ENCODE measurements around the gene SH3BP2.

The SH3BP2 gene

GRCh38 chr4:2817701-2818350 lies 24.9 kb downstream of the SH3BP2 start:
- in situ Hi-C loops (cut with MboI; ENCODE audit: low sequenced_read_pairs) = no loop called here

GRCh38 chr4:2818351-2818939 lies 25.6 kb downstream of the SH3BP2 start:
- in situ Hi-C loops (cut with MboI; ENCODE audit: low sequenced_read_pairs) = no loop called here

GRCh38 chr4:2819244-2820215 lies 26.6 kb downstream of the SH3BP2 start:
- in situ Hi-C loops (cut with MboI; ENCODE audit: low sequenced_read_pairs) = no loop called here

DNA sequence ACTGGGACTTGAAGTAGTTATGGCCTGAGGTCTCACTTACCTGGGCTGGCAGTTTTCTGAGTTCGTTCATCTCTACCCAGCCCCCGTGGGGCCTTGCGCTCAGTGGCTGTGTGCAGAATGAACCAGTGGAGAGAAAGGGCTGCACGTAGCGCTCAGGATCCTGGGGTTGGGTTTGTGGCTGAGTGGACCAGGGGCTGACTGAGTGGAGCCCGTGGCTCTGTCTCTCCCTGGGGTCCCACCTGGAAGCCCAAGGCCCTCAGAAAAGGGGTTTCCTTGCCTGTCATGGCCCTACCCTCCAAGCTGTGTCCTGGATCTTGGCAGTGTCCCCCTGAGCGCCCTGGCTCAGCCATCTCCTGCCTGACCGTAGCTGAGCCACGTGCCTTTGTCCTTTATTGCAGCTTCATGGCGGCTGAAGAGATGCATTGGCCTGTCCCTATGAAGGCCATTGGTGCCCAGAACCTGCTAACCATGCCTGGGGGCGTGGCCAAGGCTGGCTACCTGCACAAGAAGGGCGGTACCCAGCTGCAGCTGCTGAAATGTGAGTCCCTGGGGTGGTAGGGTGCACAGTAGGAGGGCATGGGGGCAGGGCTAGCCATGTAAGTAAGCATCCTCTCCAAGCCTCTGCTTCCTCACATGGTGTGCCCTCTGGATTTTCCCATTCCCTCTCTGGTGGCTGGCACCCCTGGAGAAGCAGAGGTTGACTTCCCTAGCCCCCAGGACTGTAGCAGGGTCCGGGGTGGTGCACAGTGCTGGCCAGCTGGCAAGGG lies 27.5 kb downstream of the SH3BP2 start:
- in situ Hi-C loops (cut with MboI; ENCODE audit: low sequenced_read_pairs) = no loop called here

DNA sequence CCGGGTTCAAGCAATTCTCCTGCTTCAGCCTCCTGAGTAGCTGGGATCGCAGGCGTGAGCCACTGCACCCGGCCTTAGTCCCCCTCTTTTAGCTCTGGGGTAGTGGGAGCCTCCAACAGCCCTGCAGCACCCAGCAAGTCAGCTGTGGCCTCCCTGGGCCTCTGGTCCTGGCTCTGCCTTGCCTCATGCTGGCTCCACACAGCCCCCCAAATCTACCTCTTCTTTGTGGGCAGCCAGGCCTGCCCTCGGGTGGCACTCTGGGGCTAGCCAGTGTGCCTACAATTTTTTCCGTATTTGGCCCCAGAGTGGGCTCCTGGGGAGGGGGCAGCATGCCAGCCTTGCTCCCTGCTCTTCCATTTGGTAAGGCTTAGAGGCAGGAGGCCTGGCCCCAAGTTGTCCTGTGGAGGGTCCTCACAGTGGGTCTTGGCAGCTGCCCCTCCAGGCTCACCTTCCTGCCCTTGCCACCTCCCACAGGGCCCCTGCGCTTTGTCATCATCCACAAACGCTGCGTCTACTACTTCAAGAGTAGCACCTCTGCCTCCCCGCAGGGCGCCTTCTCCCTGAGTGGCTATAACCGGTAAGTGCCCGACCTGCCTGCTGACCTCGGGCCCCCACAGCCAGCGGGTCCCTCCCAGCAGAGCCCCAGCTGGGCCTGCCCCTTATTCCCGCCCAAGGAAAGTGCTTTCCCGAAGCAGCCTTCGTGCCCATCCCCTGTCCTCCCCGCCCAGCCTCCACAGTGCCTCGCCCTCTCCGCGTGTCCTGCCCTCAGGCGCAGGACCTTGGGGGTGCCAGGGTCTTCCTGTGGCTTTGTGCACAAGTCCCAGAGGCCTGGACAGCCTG lies 29.8 kb downstream of the SH3BP2 start:
- in situ Hi-C loops (cut with MboI; ENCODE audit: low sequenced_read_pairs) = no loop called here

DNA sequence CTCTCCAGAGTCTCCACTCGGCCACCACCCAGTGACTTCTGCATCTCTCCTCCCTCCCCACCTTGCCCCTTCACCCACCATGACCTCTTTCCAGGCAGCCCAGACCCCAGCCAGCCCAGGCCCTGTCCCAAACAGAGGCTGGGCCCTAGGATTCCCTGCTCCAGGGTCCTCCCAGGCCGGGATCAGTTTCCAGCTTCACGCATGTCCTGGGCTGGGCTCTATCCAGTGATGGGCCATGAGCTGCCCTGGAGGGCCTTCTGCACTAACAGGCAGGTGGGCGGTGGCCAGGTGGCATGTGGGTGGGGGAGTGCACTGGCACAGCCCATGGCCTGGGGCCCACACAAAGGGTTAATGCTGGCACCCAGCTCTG lies 30.4 kb downstream of the SH3BP2 start:
- in situ Hi-C loops (cut with MboI; ENCODE audit: low sequenced_read_pairs) = no loop called here

DNA sequence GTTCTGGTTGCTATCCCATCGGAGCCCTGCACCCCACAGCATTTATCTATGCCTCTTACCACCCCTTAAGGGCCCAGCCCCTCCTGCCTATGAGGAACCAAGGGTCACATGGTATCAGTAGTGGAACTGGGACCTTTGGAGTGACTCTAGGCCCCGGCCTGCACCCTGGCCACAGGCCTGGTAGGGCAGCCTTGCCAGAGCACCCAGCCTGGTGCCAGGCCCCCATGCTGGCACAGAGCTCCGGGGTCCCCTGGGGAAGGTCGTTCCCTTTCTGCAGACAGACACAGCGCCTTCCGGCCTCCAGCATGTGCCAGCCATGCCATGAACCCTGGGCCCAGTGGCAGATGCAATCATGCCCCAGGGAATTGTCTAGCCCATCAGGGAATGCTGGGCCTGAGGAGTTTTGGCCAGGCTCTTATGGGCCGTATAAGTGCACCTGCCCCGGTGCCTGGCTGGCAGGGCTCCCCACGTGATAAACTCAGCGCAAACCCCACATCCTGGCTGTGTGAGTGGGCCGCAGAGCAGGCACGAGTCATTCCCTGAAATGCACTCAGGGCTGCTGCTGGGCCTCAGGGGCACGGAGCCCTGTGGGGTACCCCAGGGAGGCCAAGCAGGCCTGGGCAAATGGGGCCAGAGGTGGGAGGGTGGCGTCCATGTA lies 30.9 kb downstream of the SH3BP2 start:
- in situ Hi-C loops (cut with MboI; ENCODE audit: low sequenced_read_pairs) = no loop called here

GRCh38 chr4:2824329-2824835 lies 31.5 kb downstream of the SH3BP2 start:
- in situ Hi-C loops (cut with MboI; ENCODE audit: low sequenced_read_pairs) = no loop called here

- in situ Hi-C loops (cut with MboI; ENCODE audit: low sequenced_read_pairs) = no loop called here
Measured at GRCh38 chr4:2824836-2825381, 32.0 kb downstream of the SH3BP2 start.

- in situ Hi-C loops (cut with MboI; ENCODE audit: low sequenced_read_pairs) = no loop called here
Measured at GRCh38 chr4:2825740-2826139, 32.9 kb downstream of the SH3BP2 start.

DNA sequence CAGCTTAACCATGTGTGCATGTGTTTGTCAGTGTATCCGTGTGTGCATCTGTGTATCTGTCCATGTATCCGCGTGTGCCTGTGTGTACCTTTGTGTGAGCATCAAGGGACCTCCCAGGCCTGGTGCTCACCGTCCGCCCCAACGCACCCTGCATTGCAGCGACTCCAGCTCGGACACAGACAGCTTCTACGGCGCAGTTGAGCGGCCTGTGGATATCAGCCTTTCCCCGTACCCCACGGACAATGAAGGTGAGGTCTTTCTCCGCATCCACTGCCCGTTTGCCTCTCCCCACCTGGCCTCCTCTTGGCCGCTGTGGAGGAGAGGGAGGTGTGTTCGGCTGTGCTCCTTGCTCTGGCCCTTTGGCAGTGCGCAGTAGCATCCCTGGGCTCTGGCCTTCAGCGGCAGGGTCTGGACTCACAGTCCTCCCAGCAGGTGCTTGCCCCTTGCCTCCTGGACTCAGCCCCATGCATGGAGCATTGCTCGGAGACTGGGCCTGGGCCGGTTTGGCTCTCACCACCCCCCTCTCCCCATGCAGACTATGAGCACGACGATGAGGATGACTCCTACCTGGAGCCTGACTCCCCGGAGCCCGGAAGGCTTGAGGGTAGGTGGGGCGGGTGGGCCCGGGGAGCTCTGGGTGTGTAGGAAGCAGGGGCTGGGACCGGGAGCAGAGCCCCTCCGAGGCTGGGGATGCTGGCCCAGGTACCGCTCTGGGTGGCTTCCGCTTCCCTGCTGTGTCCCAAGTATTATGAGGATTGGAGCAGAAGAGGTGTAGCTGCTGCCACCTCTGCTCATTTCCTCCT lies 34.4 kb downstream of the SH3BP2 start:
- in situ Hi-C loops (cut with MboI; ENCODE audit: low sequenced_read_pairs) = no loop called here

- in situ Hi-C loops (cut with MboI; ENCODE audit: low sequenced_read_pairs) = no loop called here
Measured at GRCh38 chr4:2827874-2828751, 35.2 kb downstream of the SH3BP2 start.

DNA sequence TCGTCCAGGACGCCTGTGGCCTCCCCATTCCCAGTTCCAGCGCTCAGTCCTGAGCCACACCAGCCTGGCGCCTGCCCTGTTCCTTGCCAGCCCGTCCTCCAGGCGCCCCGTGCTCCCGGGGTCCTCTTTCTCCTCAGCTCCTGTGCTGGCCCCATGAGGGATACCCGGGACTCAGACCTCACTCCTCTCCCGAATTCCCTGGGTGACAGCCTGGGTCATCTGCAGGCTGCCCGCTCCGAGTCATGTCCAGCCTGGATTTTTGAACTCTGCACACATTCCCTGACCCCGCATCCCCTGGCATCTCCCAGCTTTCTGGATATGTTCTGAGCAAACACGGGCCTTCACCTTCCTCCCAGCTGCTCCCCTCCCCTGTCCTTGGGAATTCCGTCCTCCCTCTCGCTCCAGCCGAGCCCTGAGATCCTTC lies 35.9 kb downstream of the SH3BP2 start:
- in situ Hi-C loops (cut with MboI; ENCODE audit: low sequenced_read_pairs) = no loop called here

- in situ Hi-C loops (cut with MboI; ENCODE audit: low sequenced_read_pairs) = no loop called here
Measured at GRCh38 chr4:2829321-2829932, 36.5 kb downstream of the SH3BP2 start.

DNA sequence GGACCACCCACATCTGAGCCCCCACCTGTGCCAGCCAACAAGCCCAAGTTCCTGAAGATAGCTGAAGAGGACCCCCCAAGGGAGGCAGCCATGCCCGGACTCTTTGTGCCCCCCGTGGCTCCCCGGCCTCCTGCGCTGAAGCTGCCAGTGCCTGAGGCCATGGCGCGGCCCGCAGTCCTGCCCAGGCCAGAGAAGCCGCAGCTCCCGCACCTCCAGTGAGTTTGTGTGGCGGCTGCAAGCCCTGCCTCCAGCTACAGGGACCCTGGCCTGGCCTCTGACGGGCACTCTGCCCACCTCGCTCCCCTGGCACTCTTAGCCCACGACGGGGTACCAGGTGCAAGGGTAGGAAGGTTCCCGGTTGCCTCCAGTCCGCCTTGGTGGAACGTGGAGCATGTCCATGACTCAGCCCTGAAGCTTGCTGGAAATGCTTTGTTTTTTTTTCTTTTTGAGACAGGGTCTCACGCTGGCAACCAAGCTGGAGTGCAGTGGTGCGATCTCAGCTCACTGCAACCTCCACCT lies 37.1 kb downstream of the SH3BP2 start:
- in situ Hi-C loops (cut with MboI; ENCODE audit: low sequenced_read_pairs) = no loop called here
